Aorta (tissue), 5 donors: ENCODE results near the gene TMED4. TPM values are rescaled to one million over a fixed set of nuclear protein-coding genes. Genes with fewer than 3 reads are reported as not detected.

ENCODE experiments used
- ATAC-seq: fragments of 200-7000 bp; cut with Tn5 transposase; one replicate; pipeline ENCODE4 v1.9.1; 2022; ENCODE audit warnings: moderate library complexity; ENCODE audit not compliant: low FRiP score
- DNase-seq, 2 donors: peaks; one replicate each; pipeline ENCODE4 v3.0.0-alpha.2; 2020
- H3K27ac ChIP-seq, 2 donors: one replicate each; pipeline ENCODE4 v1.5.1; 2013; ENCODE audit warnings: low read length in 2 of 2, mild to moderate bottlenecking in 2 of 2, moderate library complexity in 2 of 2, control low read depth in 1 of 2, inconsistent platforms in 1 of 2, low read depth in 1 of 2
- H3K27me3 ChIP-seq, 2 donors: one replicate each; pipeline ENCODE4 v1.6.1; 2013; ENCODE audit warnings: control low read depth in 1 of 2, low read length in 1 of 2, mild to moderate bottlenecking in 1 of 2, moderate library complexity in 1 of 2; ENCODE audit not compliant: insufficient read depth in 2 of 2, control insufficient read depth in 1 of 2
- H3K36me3 ChIP-seq, 2 donors: one replicate each; pipeline ENCODE4 v1.6.1; 2013; ENCODE audit warnings: control low read depth in 1 of 2, low read length in 1 of 2, mild to moderate bottlenecking in 1 of 2; ENCODE audit not compliant: insufficient read depth in 2 of 2, control insufficient read depth in 1 of 2
- H3K4me1 ChIP-seq, 2 donors: one replicate each; pipeline ENCODE4 v1.6.1; 2013; ENCODE audit warnings: low read length in 2 of 2, control low read depth in 1 of 2, mild to moderate bottlenecking in 1 of 2, moderate library complexity in 1 of 2; ENCODE audit not compliant: insufficient read depth in 2 of 2, control insufficient read depth in 1 of 2
- H3K4me3 ChIP-seq, 2 donors: one replicate each; pipeline ENCODE4 v1.5.1; 2013; ENCODE audit warnings: low read length in 2 of 2, control low read depth in 1 of 2, mild to moderate bottlenecking in 1 of 2
- H3K9me3 ChIP-seq: one replicate; pipeline ENCODE4 v1.6.1; 2013; ENCODE audit warnings: mild to moderate bottlenecking, low read length; ENCODE audit not compliant: control insufficient read depth
- WGBS, 2 donors: extraction: QIAGEN DNeasy Blood & Tissue Kit; methylation state at CpG; one replicate each; pipeline ENCODE4 v1.1.7; 2013; 5-methylcytosine and 5-hydroxymethylcytosine counted together
- intact Hi-C, 2 donors: fragments of 100-400 bp; cut with DNase I; formaldehyde crosslinking; loops; one replicate each; pipeline versions ENCODE4 v1.14.2 to v1.15.0; 2022
- long read RNA-seq, 2 donors: library from polyadenylated mRNA; unstranded; transcript quantifications; one replicate each; pipeline ENCODE4 v2.0.0, GENCODE V29; 2020 to 2021
- polyA plus RNA-seq, 2 donors: library from polyadenylated mRNA; stranded (reverse); fragments of 200-250 nt; gene quantifications; one replicate each; pipeline ENCODE4 v1.2.3, GENCODE V29; 2013
- total RNA-seq, 2 donors: library from RNA; stranded (reverse); fragmentation: NEBNext Ultra II Directional; extraction: Animal tissue kit (Norgen Biotek cat#: 25700); gene quantifications; one replicate each; pipeline ENCODE4 v1.2.1, GENCODE V29; 2021
- donor health status: healthy with polysubstance abuse.
- donor health status: Bipolar disorder and iron deficiency.
- donor health status: DM: no; HTN: no; CAD: no.
- donor health status: DM: no; HTN: no; CAD: no.
- donor health status: DM: yes; HTN: yes; CAD: no.

Gene TMED4
- total RNA-seq (10 to 100 TPM; 62.2 to 66.8 TPM), polyA plus RNA-seq (10 to 100 TPM; 47.2 to 77.0 TPM)
- long read RNA-seq, donor 1, transcript TMED4-205 (4 exons, 1,755 nt): minor isoform, 41 of 226 reads
- long read RNA-seq, donor 1, transcript TMED4-203 (5 exons, 2,322 nt): major isoform, 152 of 226 reads
- long read RNA-seq, donor 1, transcript TMED4-201 (4 exons, 2,203 nt): minor isoform, 5 of 226 reads
- long read RNA-seq, donor 1, partial matches to known transcripts: 16 of 226 reads
- long read RNA-seq, donor 1, other reads (novel, unspliced or antisense): 11 of 226 reads
- long read RNA-seq, donor 2, transcript TMED4-205 (4 exons, 1,755 nt): minor isoform, 6 of 31 reads
- long read RNA-seq, donor 2, transcript TMED4-203 (5 exons, 2,322 nt): major isoform, 15 of 31 reads
- long read RNA-seq, donor 2, partial matches to known transcripts: 2 of 31 reads
- long read RNA-seq, donor 2, other reads (novel, unspliced or antisense): 7 of 31 reads

- peak; percentile 100 for DNase-seq
- peak; percentile 100 for ATAC-seq
- intact Hi-C loops: loop anchor here in 1 of 2 donors (5.0 to 10.0 kb wide), 2 partner anchors 265 to 553 kb away; partner anchors contain the start of gene H2AZ2
- WGBS, 2 donors: 0% methylated on average over 71 of the region's 71 CpGs
- Histone ChIP-seq H3K27me3 (no peaks in the 10 kb centered on the region), H3K4me1 (no peaks in the 10 kb centered on the region), H3K9me3 (no peaks in the 10 kb centered on the region), H3K36me3 (peaks cover 0 to 1% of the 10 kb centered on the region in 2 donors), H3K4me3 (peak within 1 kb of the TSS; percentile 39 to 56), H3K27ac (peak within 1 kb of the TSS; percentile 16 to 83)
Measured at GRCh38 chr7:44581879-44582603, at the start of gene TMED4. Gene TMED4, minus strand, starts transcription at chr7:44582231. Its CDS starts 25 bp downstream, at chr7:44582206.

DNA sequence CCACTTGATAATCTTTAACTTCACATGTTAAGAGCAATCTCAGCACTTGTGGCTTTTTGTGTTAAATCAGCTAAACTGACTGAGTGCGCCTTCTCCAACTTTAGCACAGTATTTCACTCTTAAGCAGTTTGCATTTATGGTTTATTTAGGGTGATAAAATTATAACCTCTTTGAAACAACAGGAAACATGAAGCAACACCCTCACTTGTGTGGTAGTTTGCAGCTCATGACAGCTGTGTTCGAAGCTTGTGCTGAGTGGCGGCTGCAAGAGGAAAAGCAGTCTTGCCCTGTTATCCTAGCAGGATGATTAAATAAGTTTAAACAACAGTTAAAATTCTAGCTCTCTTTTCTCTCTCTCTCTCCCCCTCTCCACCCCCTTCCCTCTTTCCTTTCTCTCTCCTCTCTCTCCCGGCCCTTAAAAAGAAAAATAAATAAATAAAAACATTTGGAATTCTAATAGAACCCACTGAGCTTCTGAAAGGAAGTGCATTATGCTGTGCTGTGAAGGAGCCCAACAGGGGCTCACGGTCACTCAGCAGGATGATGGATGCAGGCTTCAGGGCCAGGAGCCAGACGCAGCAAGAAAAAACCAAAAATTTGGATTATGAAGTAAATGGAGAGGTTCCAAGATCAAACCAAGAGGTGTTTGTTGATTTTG is 49.6 kb upstream of the TMED4 start:
- intact Hi-C loops: loop anchor here in 1 of 2 donors (10.0 kb wide), 1 partner anchor 113 kb away; the partner anchor contains the start of gene ZMIZ2
- ATAC-seq (no peak), DNase-seq (no peak)
- WGBS, 2 donors: 24% methylated on average over 6 of the region's 6 CpGs
- H3K9me3 ChIP-seq: no peaks in the 10 kb centered on the region
- no peaks in the 10 kb centered on the region for H3K27me3 ChIP-seq
- H3K36me3 ChIP-seq: no peaks in the 10 kb centered on the region
- H3K4me3 ChIP-seq: no peak overlapping the region
- peak overlapping the region in 1 of 2 donors; percentile 13 for H3K27ac ChIP-seq
- peaks cover 0 to 2% of the 10 kb centered on the region in 2 donors for H3K4me1 ChIP-seq

- H3K4me3 ChIP-seq: no peak overlapping the region
- no peaks in the 10 kb centered on the region for H3K36me3 ChIP-seq
- H3K9me3 ChIP-seq: no peaks in the 10 kb centered on the region
- peaks cover 0 to 2% of the 10 kb centered on the region in 2 donors for H3K4me1 ChIP-seq
- H3K27ac ChIP-seq: no peak overlapping the region
- DNase-seq (no peak), ATAC-seq (no peak)
- 79 to 81% methylated on average over 11 of the region's 11 CpGs for WGBS, 2 donors
- H3K27me3 ChIP-seq: no peaks in the 10 kb centered on the region
- intact Hi-C loops: loop anchor here in 1 of 2 donors (10.0 kb wide), 1 partner anchor 114 kb away; the partner anchor contains the start of gene ZMIZ2
Measured at GRCh38 chr7:44630792-44631457, 48.9 kb upstream of the TMED4 start.

DNA sequence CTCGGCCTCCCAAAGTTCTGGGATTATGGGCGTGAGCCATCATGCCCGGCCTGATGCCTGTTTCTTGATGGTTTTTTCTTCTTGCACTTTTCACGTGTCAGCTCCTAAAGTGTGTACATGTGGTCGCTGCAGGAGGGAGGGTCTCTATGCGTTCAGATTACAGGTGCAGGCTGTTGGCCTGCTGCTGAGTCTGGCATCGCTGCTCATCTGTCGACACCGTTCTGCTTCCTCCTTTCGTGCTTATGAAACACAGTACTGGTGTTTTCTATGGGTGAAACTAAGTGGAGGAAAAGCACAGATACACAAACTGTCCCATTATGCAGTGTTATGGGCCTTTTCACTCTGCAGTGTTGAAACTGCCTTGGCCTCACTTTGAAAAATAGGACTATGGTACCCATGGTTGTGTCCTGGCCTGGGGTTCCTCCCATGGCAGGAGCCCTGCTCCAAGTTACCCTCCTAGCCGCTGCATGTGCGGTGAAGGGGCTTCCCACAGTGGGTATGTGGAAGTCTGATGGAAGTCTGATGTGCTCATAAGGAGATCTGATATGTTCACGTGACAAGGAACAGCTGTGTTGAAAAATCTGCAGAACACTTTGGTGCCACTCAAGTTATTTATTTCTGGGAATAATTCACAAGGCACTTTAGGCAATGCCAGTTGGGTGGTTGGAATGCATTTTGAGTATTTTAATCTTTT is 47.9 kb upstream of the TMED4 start:
- intact Hi-C loops: loop anchor here in 1 of 2 donors (10.0 kb wide), 1 partner anchor 115 kb away; the partner anchor contains the start of gene ZMIZ2
- Histone ChIP-seq H3K9me3 (no peaks in the 10 kb centered on the region), H3K27ac (no peak overlapping the region), H3K4me1 (peaks cover 0 to 2% of the 10 kb centered on the region in 2 donors), H3K27me3 (no peaks in the 10 kb centered on the region), H3K4me3 (no peak overlapping the region), H3K36me3 (no peaks in the 10 kb centered on the region)
- DNase-seq: no peak
- 84 to 92% methylated on average over 13 of the region's 13 CpGs for WGBS, 2 donors
- no peak for ATAC-seq

- Histone ChIP-seq H3K36me3 (peaks cover 0 to 2% of the 10 kb centered on the region in 2 donors), H3K27me3 (no peaks in the 10 kb centered on the region), H3K4me1 (no peaks in the 10 kb centered on the region), H3K9me3 (no peaks in the 10 kb centered on the region), H3K4me3 (no peak overlapping the region), H3K27ac (no peak overlapping the region)
- DNase-seq (no peak), ATAC-seq (no peak)
- 73% methylated on average over 4 of the region's 4 CpGs for WGBS, 2 donors
- intact Hi-C loops: no loop called here
Measured at GRCh38 chr7:44626620-44627019, 44.6 kb upstream of the TMED4 start.

DNA sequence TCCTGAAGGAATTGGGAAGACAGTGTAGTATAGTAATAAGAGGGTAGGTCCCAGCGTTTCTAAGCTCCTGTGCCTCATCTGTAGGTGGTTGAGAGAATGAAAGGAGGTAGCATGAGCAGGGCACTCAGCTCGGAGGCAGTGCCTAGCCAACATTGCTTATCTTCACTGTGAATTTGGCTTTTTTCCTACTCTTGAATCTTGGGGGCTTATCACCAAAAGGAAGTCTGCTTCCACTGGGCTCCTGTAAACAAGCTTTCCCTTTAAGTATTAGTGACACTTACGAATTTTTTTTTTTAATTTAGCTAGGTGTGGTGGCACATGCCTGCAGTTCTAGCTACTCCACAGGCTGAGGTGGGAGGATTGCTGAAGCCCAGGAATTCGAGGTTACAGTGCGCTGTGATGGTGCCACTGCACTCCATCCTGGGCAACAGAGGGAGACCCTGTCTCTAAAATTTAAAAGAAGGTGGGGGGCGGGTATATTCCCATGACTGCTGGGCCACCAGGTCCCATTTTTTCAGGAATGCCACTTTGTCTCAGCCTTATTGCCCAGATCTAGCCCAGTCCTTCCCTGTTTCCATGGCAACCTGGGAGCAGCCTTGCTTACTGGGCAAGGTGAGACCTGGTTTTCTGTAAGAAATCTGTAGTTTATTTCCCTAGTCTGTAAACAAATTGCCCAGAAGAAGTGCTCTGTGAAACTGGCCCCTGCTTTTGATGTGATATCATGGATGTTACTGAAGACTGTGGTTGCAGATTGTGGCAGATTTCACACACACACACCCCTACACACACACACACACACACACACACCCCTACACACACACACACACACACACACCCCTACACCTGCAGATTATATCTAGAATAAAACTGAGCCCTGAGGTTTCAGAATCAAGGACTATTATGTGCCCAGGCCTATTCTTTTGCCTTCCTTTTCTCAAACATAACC is 43.8 kb upstream of the TMED4 start:
- Histone ChIP-seq H3K27ac (no peak overlapping the region), H3K4me3 (no peak overlapping the region), H3K9me3 (no peaks in the 10 kb centered on the region), H3K36me3 (peaks cover 0 to 2% of the 10 kb centered on the region in 2 donors), H3K27me3 (no peaks in the 10 kb centered on the region), H3K4me1 (no peaks in the 10 kb centered on the region)
- ATAC-seq (no peak), DNase-seq (no peak)
- 73 to 76% methylated on average over 6 of the region's 6 CpGs for WGBS, 2 donors
- intact Hi-C loops: no loop called here

- intact Hi-C loops: no loop called here
- no peak for DNase-seq
- H3K4me1 ChIP-seq: no peaks in the 10 kb centered on the region
- H3K27ac ChIP-seq: no peak overlapping the region
- no peak for ATAC-seq
- H3K27me3 ChIP-seq: no peaks in the 10 kb centered on the region
- peaks cover 0 to 2% of the 10 kb centered on the region in 2 donors for H3K36me3 ChIP-seq
- WGBS, 2 donors: 94 to 95% methylated on average over 9 of the region's 9 CpGs
- H3K9me3 ChIP-seq: no peaks in the 10 kb centered on the region
- H3K4me3 ChIP-seq: no peak overlapping the region
Measured at GRCh38 chr7:44624318-44624717, 42.3 kb upstream of the TMED4 start.
